Activated B cell treated with CpG ODN at 0.5 μM for 24 hours (primary cell): ENCODE data around the gene AGTR1. TPM values are rescaled to one million over a fixed set of nuclear protein-coding genes. Genes with fewer than 3 reads are reported as not detected.

Experiments
- ATAC-seq: fragments of 200-7000 bp; cut with Tn5 transposase; one replicate; pipeline ENCODE4 v1.10.0; 2021; ENCODE audit warnings: low read depth, mild to moderate bottlenecking, moderate library complexity
- CTCF ChIA-PET: fragments of 350-600 bp; sonication (Branson Sonifier 250); formaldehyde crosslinking; loops from one replicate; lab custom pipeline; 2021; ENCODE audit warnings: antibody characterized with exemption; lab: Charles Lee
- POLR2A ChIA-PET: fragments of 350-600 bp; sonication (Branson Sonifier 250); formaldehyde crosslinking; loops from one replicate; lab custom pipeline; 2021; ENCODE audit warnings: antibody characterized with exemption; lab: Charles Lee
- DNase-seq: peaks from one replicate; pipeline ENCODE4 v3.0.0; 2022
- H3K27ac Mint-ChIP-seq: one replicate; pipeline ENCODE4 v1.8.0; 2020; ENCODE audit warnings: mixed read lengths
- H3K27me3 Mint-ChIP-seq: one replicate; pipeline ENCODE4 v1.8.0; 2021; ENCODE audit warnings: mixed read lengths
- H3K36me3 Mint-ChIP-seq: one replicate; pipeline ENCODE4 v1.8.0; 2021; ENCODE audit warnings: low read depth, mixed read lengths
- H3K4me1 Mint-ChIP-seq: one replicate; pipeline ENCODE4 v1.8.0; 2021; ENCODE audit warnings: mixed read lengths
- H3K4me3 Mint-ChIP-seq: one replicate; pipeline ENCODE4 v1.8.0; 2020; ENCODE audit warnings: mild to moderate bottlenecking, mixed read lengths
- H3K9me3 Mint-ChIP-seq: one replicate; pipeline ENCODE4 v1.8.0; 2020; ENCODE audit warnings: mixed read lengths
- intact Hi-C: fragments of 100-400 bp; cut with micrococcal nuclease; formaldehyde crosslinking; loops from one replicate; pipeline ENCODE4 v1.15.1; 2024
- total RNA-seq: library from RNA; stranded (reverse); gene quantifications from 2 replicates; pipeline ENCODE4 v1.2.3, GENCODE V29; 2022
- TF ChIP-seq, protein P1 (sequence below): fragments of 200-600 bp; IDR thresholded peaks from one replicate; pipeline ENCODE4 v1.8.0; 2022; ENCODE audit warnings: antibody characterized with exemption, mild to moderate bottlenecking

The AGTR1 gene
- total RNA-seq, 1 donor from 2014 or later = not detected

DNA sequence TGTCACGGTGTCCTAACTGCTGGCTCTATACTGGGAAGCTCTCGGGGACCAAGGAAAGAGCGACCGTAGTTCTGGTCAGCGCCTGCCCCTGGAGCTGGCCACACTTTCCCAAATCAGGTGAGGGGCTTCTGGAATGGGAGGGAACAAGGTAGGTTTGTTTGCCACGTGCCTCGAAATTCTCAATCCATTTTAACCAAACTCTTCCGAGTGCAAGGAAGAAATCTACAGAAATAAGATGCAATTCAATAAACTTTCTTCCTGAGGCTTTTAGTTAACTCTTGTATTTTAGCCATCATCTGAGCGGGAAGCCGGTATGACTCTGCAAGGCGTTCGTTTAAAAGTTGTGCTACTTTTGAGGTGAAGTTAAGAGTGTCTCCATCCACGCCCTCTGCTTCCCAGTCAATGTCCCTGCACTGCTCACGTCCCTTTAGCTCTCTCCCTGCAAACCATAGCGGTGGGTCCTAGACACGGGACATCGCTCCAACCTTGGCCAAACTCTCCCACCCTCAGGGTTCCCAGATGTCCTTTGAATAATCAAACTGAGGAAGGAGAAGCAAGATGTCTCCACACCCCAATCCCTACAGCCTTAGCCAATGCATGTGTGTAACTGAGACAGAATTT is 597 bp downstream of the AGTR1 start:
- no peak overlapping the region for H3K27ac Mint-ChIP-seq
- no peak for ATAC-seq
- no peaks in the 10 kb centered on the region for H3K9me3 Mint-ChIP-seq
- TF ChIP-seq, protein P1, sequence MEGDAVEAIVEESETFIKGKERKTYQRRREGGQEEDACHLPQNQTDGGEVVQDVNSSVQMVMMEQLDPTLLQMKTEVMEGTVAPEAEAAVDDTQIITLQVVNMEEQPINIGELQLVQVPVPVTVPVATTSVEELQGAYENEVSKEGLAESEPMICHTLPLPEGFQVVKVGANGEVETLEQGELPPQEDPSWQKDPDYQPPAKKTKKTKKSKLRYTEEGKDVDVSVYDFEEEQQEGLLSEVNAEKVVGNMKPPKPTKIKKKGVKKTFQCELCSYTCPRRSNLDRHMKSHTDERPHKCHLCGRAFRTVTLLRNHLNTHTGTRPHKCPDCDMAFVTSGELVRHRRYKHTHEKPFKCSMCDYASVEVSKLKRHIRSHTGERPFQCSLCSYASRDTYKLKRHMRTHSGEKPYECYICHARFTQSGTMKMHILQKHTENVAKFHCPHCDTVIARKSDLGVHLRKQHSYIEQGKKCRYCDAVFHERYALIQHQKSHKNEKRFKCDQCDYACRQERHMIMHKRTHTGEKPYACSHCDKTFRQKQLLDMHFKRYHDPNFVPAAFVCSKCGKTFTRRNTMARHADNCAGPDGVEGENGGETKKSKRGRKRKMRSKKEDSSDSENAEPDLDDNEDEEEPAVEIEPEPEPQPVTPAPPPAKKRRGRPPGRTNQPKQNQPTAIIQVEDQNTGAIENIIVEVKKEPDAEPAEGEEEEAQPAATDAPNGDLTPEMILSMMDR = no peak
- H3K36me3 Mint-ChIP-seq = no peaks in the 10 kb centered on the region
- no peak overlapping the region for H3K4me3 Mint-ChIP-seq
- peaks cover 17% of the 10 kb centered on the region for H3K27me3 Mint-ChIP-seq
- no peak for DNase-seq
- ChIA-PET POLR2A (no interaction called here), CTCF (no interaction called here)
- no peaks in the 10 kb centered on the region for H3K4me1 Mint-ChIP-seq
- intact Hi-C loops = no loop called here

DNA sequence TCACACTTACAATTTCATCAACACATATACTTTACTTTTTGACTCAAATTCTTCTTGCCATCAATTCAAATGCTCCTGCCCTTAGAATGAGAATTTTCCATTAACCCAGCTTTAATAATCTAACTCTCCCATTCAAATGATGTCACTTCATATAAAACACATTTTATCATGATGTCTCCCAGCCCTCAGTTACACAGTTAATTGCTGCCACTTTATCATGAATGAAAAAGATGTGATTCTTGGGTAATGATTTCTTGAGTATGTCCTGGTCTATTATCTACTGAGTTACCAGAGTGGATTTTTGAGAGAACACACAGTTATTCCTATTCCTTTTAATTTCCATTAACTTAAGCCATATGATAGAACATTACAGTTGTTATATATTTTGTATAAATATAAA is 7.6 kb downstream of the AGTR1 start:
- CTCF ChIA-PET = no interaction called here
- no peaks in the 10 kb centered on the region for H3K36me3 Mint-ChIP-seq
- intact Hi-C loops = no loop called here
- H3K4me1 Mint-ChIP-seq = no peaks in the 10 kb centered on the region
- no peaks in the 10 kb centered on the region for H3K27me3 Mint-ChIP-seq
- TF ChIP-seq, protein P1 = no peak
- no peak overlapping the region for H3K4me3 Mint-ChIP-seq
- no peaks in the 10 kb centered on the region for H3K9me3 Mint-ChIP-seq
- POLR2A ChIA-PET = no interaction called here
- no peak for ATAC-seq
- no peak for DNase-seq
- H3K27ac Mint-ChIP-seq = no peak overlapping the region

DNA sequence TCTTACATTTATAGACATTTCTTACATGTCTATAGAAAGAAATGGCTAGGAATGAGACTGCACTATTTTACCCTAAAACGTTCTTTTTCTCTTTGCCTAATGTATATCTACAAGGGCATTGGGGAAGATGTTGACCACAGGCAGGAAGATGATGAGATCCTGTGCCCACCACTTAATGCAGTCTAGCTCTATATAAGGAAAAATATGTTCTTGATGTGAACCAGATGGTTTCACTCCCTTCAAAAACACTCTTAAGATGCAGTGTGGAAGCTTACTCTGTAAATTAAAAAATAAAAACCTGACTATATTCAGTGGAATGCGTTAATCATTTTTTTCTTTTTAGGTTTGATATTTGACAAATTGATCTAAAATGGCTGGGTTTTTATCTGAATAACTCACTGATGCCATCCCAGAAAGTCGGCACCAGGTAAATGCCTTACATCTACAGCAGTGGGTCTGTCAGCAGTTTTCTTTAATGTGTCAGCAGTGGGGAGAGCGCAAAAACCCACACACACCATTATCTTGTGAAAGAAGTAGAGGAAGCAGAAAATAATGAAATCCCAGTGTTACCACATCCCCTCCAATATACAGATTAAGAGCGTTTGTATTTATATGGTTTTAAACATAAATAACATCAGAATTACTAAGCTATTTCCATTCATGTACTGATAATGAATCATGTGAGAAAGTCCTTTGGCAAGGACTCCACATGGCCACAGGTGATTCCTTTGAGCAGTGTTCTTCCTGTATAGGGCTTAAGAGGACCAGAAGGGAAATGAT is 10.1 kb downstream of the AGTR1 start:
- no peak overlapping the region for H3K4me3 Mint-ChIP-seq
- intact Hi-C loops = no loop called here
- no peak overlapping the region for H3K27ac Mint-ChIP-seq
- no peak for ATAC-seq
- CTCF ChIA-PET = no interaction called here
- H3K9me3 Mint-ChIP-seq = no peaks in the 10 kb centered on the region
- no peaks in the 10 kb centered on the region for H3K27me3 Mint-ChIP-seq
- no peaks in the 10 kb centered on the region for H3K4me1 Mint-ChIP-seq
- TF ChIP-seq, protein P1 = no peak
- DNase-seq = no peak
- POLR2A ChIA-PET = no interaction called here
- H3K36me3 Mint-ChIP-seq = no peaks in the 10 kb centered on the region

DNA sequence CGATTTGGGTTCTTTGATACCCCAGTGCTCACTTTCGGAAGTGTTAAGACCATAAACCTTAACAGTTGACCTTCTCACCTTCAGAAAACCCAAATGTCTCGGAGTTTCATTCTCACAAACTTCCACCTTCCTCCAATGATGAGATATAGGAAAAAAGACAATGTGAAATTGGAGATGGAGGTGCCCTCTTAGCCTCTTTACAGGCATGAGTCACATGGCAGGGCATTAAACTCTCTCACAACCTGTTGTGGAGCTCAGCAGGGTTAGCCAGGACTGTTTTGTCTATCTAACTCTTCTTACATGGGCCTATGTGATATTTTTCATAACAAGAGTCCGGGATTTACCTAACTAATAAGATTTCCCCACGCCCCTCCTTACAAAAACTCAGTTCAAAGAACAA is 10.7 kb downstream of the AGTR1 start:
- ATAC-seq (no peak), DNase-seq (no peak)
- Mint-ChIP-seq H3K4me3 (no peak overlapping the region), H3K27ac (no peak overlapping the region), H3K4me1 (no peaks in the 10 kb centered on the region), H3K36me3 (no peaks in the 10 kb centered on the region), H3K27me3 (no peaks in the 10 kb centered on the region), H3K9me3 (no peaks in the 10 kb centered on the region)
- CTCF ChIA-PET = no interaction called here
- intact Hi-C loops = no loop called here
- POLR2A ChIA-PET = no interaction called here
- TF ChIP-seq, protein P1 = no peak

DNA sequence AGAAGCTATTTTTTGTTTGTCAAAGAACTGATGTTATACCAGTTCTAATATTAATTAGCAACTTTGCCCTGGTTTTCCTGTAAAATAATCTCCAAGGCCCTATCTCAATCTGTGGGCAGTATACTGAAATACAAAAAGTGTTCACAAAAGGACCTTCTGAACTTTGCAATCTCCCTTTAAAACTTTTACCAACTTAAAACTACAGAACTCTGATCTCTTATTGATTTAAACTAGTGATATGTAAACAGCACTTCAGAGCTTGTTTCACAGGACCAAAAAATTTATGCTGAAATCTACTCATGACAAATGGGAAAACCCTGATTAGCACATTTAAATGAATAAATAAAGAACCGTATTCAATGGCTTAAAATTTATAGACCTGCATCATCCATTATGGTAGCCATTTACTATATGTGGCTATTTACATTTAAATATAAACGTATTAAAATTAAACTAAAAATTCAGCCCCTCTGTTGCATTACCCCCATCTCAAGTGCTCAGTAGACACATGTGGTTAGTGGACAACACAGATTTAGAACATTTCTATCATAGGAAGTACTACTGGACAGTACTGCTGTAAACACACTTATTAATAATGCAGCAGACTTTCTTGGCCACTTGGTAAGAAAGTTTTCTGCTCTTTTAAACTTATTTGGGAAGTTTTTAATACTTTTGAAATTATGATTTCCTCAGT is 12.0 kb downstream of the AGTR1 start:
- no peaks in the 10 kb centered on the region for H3K9me3 Mint-ChIP-seq
- no peaks in the 10 kb centered on the region for H3K27me3 Mint-ChIP-seq
- ChIA-PET POLR2A (no interaction called here), CTCF (no interaction called here)
- no peak overlapping the region for H3K4me3 Mint-ChIP-seq
- no peaks in the 10 kb centered on the region for H3K4me1 Mint-ChIP-seq
- TF ChIP-seq, protein P1 = no peak
- H3K27ac Mint-ChIP-seq = no peak overlapping the region
- H3K36me3 Mint-ChIP-seq = no peaks in the 10 kb centered on the region
- intact Hi-C loops = no loop called here
- DNase-seq = no peak
- no peak for ATAC-seq
